Type B pancreatic cell (in vitro differentiated cells): ENCODE measurements around the gene CPNE7. TPM values are rescaled to one million over a fixed set of nuclear protein-coding genes. Genes with fewer than 3 reads are reported as not detected.

Experiments used
- DNase-seq: peaks from one replicate; pipeline ENCODE4 v3.0.0; 2021; ENCODE audit warnings: mixed read lengths; ENCODE audit not compliant: unreplicated experiment; ENCODE audit errors: extremely low spot score
- H3K27ac Mint-ChIP-seq: 2 replicates; pipeline ENCODE4 v1.8.0; 2021; ENCODE audit warnings: mild to moderate bottlenecking, mixed read lengths
- H3K27me3 Mint-ChIP-seq: 2 replicates; pipeline ENCODE4 v1.8.0; 2021; ENCODE audit warnings: mixed read lengths
- H3K36me3 Mint-ChIP-seq: 2 replicates; pipeline ENCODE4 v1.8.0; 2021; ENCODE audit warnings: mixed read lengths
- H3K4me1 Mint-ChIP-seq: one replicate; pipeline ENCODE4 v1.8.0; 2021; ENCODE audit warnings: mixed read lengths; ENCODE audit not compliant: unreplicated experiment
- H3K4me3 Mint-ChIP-seq: 2 replicates; pipeline ENCODE4 v1.8.0; 2021; ENCODE audit warnings: mild to moderate bottlenecking, mixed read lengths
- H3K9me3 Mint-ChIP-seq: 2 replicates; pipeline ENCODE4 v1.8.0; 2021; ENCODE audit warnings: mixed read lengths
- CTCF ChIP-seq: fragments of 200-600 bp; sonication (generic); conservative IDR thresholded peaks from 2 replicates; pipeline ENCODE4 v1.5.0; 2021; ENCODE audit warnings: antibody characterized with exemption, mild to moderate bottlenecking
- total RNA-seq: library from RNA; stranded (reverse); gene quantifications from 2 replicates; pipeline ENCODE4 v1.2.1, GENCODE V29; 2021; ENCODE audit warnings: low replicate concordance

Gene CPNE7
- total RNA-seq, 1 donor from 2014 or later, result 6.5 TPM

- H3K27me3 Mint-ChIP-seq, result peaks cover 20% of the 10 kb centered on the region
- peaks cover 40% of the 10 kb centered on the region for H3K4me1 Mint-ChIP-seq
- no peak overlapping the region for H3K4me3 Mint-ChIP-seq
These were observed 44.9 kb downstream of the CPNE7 start for GRCh38 chr16:89620406-89620841.

DNA sequence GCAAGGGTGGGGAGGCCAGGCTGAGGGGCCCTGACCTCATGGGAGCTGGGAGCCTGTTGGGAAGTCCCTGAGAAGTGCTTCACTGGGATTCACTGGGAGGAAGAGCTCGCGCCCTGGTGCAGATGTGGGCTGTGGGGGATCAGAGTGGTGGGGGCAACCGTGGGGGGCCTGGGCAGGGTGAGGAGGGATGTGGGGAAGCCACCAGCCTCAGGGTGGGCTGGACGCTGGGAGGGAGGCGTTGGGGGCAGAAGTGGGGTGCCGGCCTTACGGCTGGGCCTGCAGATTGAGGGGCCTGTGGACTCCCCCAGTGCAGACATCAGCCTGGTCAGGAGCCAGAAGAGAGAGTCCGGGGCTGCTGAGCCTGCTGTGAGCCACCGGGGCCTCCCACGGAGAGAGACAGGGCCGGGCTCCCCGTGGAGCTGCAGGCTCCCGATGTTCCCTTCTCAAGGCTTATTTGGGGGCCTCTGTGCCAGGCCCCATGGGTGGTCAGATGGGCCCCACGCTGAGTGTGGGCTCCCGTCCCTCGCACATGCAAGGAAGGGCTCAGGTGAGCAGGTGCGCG is 45.7 kb downstream of the CPNE7 start:
- H3K9me3 Mint-ChIP-seq, result no peaks in the 10 kb centered on the region
- peaks cover 21% of the 10 kb centered on the region for H3K27me3 Mint-ChIP-seq
- TF ChIP-seq CTCF, result no peak
- H3K4me3 Mint-ChIP-seq, result no peak overlapping the region
- H3K27ac Mint-ChIP-seq, result no peak overlapping the region
- no peak for DNase-seq
- H3K4me1 Mint-ChIP-seq, result peaks cover 41% of the 10 kb centered on the region
- H3K36me3 Mint-ChIP-seq, result no peaks in the 10 kb centered on the region

More at GRCh38 chr16:89620406-89620841, 44.9 kb downstream of the CPNE7 start:
- DNase-seq, result no peak
- Mint-ChIP-seq H3K27ac (no peak overlapping the region), H3K9me3 (no peaks in the 10 kb centered on the region), H3K36me3 (no peaks in the 10 kb centered on the region)
- no peak for TF ChIP-seq CTCF

GRCh38 chr16:89621698-89622409 is 46.3 kb downstream of the CPNE7 start:
- peaks cover 21% of the 10 kb centered on the region for H3K27me3 Mint-ChIP-seq
- no peak for TF ChIP-seq CTCF
- no peak for DNase-seq
- no peaks in the 10 kb centered on the region for H3K36me3 Mint-ChIP-seq
- no peaks in the 10 kb centered on the region for H3K9me3 Mint-ChIP-seq
- H3K4me1 Mint-ChIP-seq, result peaks cover 41% of the 10 kb centered on the region
- H3K27ac Mint-ChIP-seq, result peak overlapping the region; percentile 26
- H3K4me3 Mint-ChIP-seq, result peak overlapping the region; percentile 5

GRCh38 chr16:89623511-89624261 is 48.1 kb downstream of the CPNE7 start:
- no peak for TF ChIP-seq CTCF
- Mint-ChIP-seq H3K4me1 (peaks cover 41% of the 10 kb centered on the region), H3K27me3 (peaks cover 21% of the 10 kb centered on the region), H3K36me3 (no peaks in the 10 kb centered on the region), H3K27ac (peak overlapping the region; percentile 0), H3K4me3 (peak overlapping the region; percentile 11), H3K9me3 (no peaks in the 10 kb centered on the region)
- no peak for DNase-seq

- H3K4me3 Mint-ChIP-seq, result no peak overlapping the region
- H3K9me3 Mint-ChIP-seq, result no peaks in the 10 kb centered on the region
- TF ChIP-seq CTCF, result no peak
- peaks cover 38% of the 10 kb centered on the region for H3K4me1 Mint-ChIP-seq
- H3K27me3 Mint-ChIP-seq, result peaks cover 21% of the 10 kb centered on the region
- no peaks in the 10 kb centered on the region for H3K36me3 Mint-ChIP-seq
- no peak for DNase-seq
- H3K27ac Mint-ChIP-seq, result peak overlapping the region; percentile 15
These were observed 49.5 kb downstream of the CPNE7 start for GRCh38 chr16:89624777-89625761.
